ENCODE measurements around the gene LONRF3. TPM values are rescaled to one million over a fixed set of nuclear protein-coding genes. Genes with fewer than 3 reads are reported as not detected.

The LONRF3 gene
- total RNA-seq, 1 experiment from 2014 or later, result 13.1 TPM

DNA sequence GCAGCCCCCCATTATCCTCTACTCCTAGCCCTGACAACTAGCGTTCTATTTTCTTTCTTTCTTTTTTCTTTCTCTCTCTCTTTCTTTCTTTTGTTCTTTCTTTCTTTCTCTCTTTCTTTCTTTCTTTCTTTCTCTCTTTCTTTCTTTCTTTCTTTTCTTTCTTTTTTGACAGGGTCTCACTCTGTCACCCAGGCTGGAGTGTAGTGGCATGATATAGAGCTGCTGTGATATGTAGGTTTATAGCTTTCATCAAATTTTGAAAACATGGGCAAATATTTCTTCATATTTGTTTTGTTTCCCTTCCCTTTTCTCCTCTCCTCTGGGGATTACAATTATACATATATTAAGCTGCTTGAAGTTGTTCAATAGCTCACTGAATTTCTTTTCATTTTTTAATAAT is 39.1 kb upstream of the LONRF3 start:
- DNase-seq (ENCODE audit: low read depth, low spot score), result no peak
- H3K4me3 ChIP-seq (ENCODE audit: low read depth in 2 of 2, low read length in 2 of 2), result no peak overlapping the region
- CTCF ChIA-PET, result no interaction called here
- BruUV-seq (replicated peaks), result no TSS peak
- no peaks in the 10 kb centered on the region for H3K36me3 ChIP-seq (ENCODE audit: control insufficient read depth, insufficient read depth, low read length)
- 0 out of 2 replicates have a peak, but pooled peaks cover 4% of the 10 kb centered on the region for H3K27me3 ChIP-seq (ENCODE audit: control insufficient read depth, insufficient read depth, low read length)
- no peak overlapping the region for H3K27ac ChIP-seq (ENCODE audit: low read length)
- intact Hi-C loops (cut with micrococcal nuclease; ENCODE audit: unreplicated experiment), result no loop called here
- in situ Hi-C loops (cut with HindIII; ENCODE audit: low pct_unique_long_range_greater_than_20kb, low sequenced_read_pairs), result no loop called here
- TF ChIP-seq, protein P1, sequence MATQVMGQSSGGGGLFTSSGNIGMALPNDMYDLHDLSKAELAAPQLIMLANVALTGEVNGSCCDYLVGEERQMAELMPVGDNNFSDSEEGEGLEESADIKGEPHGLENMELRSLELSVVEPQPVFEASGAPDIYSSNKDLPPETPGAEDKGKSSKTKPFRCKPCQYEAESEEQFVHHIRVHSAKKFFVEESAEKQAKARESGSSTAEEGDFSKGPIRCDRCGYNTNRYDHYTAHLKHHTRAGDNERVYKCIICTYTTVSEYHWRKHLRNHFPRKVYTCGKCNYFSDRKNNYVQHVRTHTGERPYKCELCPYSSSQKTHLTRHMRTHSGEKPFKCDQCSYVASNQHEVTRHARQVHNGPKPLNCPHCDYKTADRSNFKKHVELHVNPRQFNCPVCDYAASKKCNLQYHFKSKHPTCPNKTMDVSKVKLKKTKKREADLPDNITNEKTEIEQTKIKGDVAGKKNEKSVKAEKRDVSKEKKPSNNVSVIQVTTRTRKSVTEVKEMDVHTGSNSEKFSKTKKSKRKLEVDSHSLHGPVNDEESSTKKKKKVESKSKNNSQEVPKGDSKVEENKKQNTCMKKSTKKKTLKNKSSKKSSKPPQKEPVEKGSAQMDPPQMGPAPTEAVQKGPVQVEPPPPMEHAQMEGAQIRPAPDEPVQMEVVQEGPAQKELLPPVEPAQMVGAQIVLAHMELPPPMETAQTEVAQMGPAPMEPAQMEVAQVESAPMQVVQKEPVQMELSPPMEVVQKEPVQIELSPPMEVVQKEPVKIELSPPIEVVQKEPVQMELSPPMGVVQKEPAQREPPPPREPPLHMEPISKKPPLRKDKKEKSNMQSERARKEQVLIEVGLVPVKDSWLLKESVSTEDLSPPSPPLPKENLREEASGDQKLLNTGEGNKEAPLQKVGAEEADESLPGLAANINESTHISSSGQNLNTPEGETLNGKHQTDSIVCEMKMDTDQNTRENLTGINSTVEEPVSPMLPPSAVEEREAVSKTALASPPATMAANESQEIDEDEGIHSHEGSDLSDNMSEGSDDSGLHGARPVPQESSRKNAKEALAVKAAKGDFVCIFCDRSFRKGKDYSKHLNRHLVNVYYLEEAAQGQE (IDR thresholded peaks at IDR 0.05; ENCODE audit: insufficient read depth in 1 of 2, low read depth in 2 of 2, low read length in 1 of 2), result no peak
- TF ChIP-seq POLR2AphosphoS5 (IDR thresholded peaks at IDR 0.05; ENCODE audit: low read depth, low read length), result no peak
- TF ChIP-seq, protein P2, sequence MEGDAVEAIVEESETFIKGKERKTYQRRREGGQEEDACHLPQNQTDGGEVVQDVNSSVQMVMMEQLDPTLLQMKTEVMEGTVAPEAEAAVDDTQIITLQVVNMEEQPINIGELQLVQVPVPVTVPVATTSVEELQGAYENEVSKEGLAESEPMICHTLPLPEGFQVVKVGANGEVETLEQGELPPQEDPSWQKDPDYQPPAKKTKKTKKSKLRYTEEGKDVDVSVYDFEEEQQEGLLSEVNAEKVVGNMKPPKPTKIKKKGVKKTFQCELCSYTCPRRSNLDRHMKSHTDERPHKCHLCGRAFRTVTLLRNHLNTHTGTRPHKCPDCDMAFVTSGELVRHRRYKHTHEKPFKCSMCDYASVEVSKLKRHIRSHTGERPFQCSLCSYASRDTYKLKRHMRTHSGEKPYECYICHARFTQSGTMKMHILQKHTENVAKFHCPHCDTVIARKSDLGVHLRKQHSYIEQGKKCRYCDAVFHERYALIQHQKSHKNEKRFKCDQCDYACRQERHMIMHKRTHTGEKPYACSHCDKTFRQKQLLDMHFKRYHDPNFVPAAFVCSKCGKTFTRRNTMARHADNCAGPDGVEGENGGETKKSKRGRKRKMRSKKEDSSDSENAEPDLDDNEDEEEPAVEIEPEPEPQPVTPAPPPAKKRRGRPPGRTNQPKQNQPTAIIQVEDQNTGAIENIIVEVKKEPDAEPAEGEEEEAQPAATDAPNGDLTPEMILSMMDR (IDR thresholded peaks at IDR 0.05), result no peak
- no peak for TF ChIP-seq SIN3A (IDR thresholded peaks at IDR 0.05; ENCODE audit: borderline replicate concordance, insufficient read depth, low read depth, low read length)
- no peak for TF ChIP-seq TCF7L2 (IDR thresholded peaks at IDR 0.05; ENCODE audit: low read depth, low read length)
- no peak for ATAC-seq
- H3K4me1 ChIP-seq (ENCODE audit: control insufficient read depth, insufficient read depth, low read length), result no peaks in the 10 kb centered on the region
- H3K9me3 ChIP-seq (ENCODE audit: control insufficient read depth, insufficient read depth, low read depth, low read length), result no peaks in the 10 kb centered on the region
- POLR2A ChIA-PET, result no interaction called here

DNA sequence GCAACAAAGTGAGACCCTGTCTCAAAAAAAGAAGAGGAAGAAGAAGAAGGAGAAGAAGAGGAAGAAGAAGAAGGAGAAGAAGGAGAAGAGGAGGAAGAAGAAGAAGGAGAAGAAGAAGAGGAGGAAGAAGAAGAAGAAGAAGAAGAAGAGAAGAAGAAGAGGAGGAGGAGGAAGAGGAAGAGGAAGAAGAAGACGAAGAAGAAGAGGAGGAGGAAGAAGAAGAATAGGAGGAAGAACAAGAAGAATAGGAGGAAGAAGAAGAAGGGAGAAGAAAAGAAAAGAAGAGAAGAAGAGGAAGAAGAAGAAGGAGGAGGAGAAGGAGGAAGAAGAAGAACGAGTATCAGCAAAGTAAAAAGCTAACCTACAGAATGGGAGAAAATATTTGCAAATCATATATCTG is 33.3 kb upstream of the LONRF3 start:
- H3K27me3 ChIP-seq (ENCODE audit: control insufficient read depth, insufficient read depth, low read length), result 0 out of 2 replicates have a peak, but pooled peaks cover 7% of the 10 kb centered on the region
- TF ChIP-seq TCF7L2 (IDR thresholded peaks at IDR 0.05; ENCODE audit: low read depth, low read length) (no peak), SIN3A (IDR thresholded peaks at IDR 0.05; ENCODE audit: borderline replicate concordance, insufficient read depth, low read depth, low read length) (no peak)
- TF ChIP-seq, protein P1 (IDR thresholded peaks at IDR 0.05; ENCODE audit: insufficient read depth in 1 of 2, low read depth in 2 of 2, low read length in 1 of 2), result no peak
- no peak overlapping the region for H3K27ac ChIP-seq (ENCODE audit: low read length)
- ChIA-PET CTCF (no interaction called here), POLR2A (no interaction called here)
- intact Hi-C loops (cut with micrococcal nuclease; ENCODE audit: unreplicated experiment) (no loop called here), in situ Hi-C loops (cut with HindIII; ENCODE audit: low pct_unique_long_range_greater_than_20kb, low sequenced_read_pairs) (no loop called here)
- H3K9me3 ChIP-seq (ENCODE audit: control insufficient read depth, insufficient read depth, low read depth, low read length), result no peaks in the 10 kb centered on the region
- H3K4me1 ChIP-seq (ENCODE audit: control insufficient read depth, insufficient read depth, low read length), result no peaks in the 10 kb centered on the region
- no peak for ATAC-seq
- H3K36me3 ChIP-seq (ENCODE audit: control insufficient read depth, insufficient read depth, low read length), result no peaks in the 10 kb centered on the region
- no TSS peak for BruUV-seq (replicated peaks)
- no peak overlapping the region for H3K4me3 ChIP-seq (ENCODE audit: low read depth in 2 of 2, low read length in 2 of 2)
- no peak for DNase-seq (ENCODE audit: low read depth, low spot score)
